ENCODE results near the gene IL20RB.

Gene IL20RB

GRCh38 chr3:136943436-136943835 is 14.3 kb upstream of the IL20RB start:
- no peak overlapping the region for H3K4me3 ChIP-seq (ENCODE audit: low read depth, low read length)
- no peak for DNase-seq (ENCODE audit: low read depth)
- TF ChIP-seq CTCF (IDR thresholded peaks at IDR 0.05; ENCODE audit: low read depth, low read length, missing control alignments) = no peak

GRCh38 chr3:136946978-136947377 is 10.8 kb upstream of the IL20RB start:
- no peak for TF ChIP-seq CTCF (IDR thresholded peaks at IDR 0.05; ENCODE audit: low read depth, low read length, missing control alignments)
- DNase-seq (ENCODE audit: low read depth) = no peak

GRCh38 chr3:136947477-136947876 is 10.3 kb upstream of the IL20RB start:
- H3K4me3 ChIP-seq (ENCODE audit: low read depth, low read length) = no peak overlapping the region
- no peak for DNase-seq (ENCODE audit: low read depth)
- TF ChIP-seq CTCF (IDR thresholded peaks at IDR 0.05; ENCODE audit: low read depth, low read length, missing control alignments) = no peak

More at GRCh38 chr3:136946978-136947377, 10.8 kb upstream of the IL20RB start:
- no peak overlapping the region for H3K4me3 ChIP-seq (ENCODE audit: low read depth, low read length)

DNA sequence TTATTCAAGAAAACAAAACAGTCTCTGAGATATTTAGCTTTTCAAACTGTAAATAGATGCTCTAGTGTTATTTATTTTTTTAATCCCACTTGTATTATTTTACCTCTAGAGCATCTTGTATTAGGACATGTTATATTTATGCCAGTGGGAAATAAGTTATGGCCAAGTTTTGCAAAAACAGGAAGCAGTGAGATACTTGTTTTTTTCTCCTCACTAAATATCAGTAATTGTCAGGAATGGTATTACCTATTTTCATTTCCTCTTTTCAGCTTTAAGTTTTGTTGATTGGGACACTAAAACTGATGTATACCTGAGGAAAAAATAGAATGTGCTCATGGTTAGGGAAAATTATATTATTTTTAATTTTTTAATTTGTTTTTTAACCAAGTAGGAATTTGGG is 8.6 kb upstream of the IL20RB start:
- no peak for TF ChIP-seq CTCF (IDR thresholded peaks at IDR 0.05; ENCODE audit: low read depth, low read length, missing control alignments)
- H3K4me3 ChIP-seq (ENCODE audit: low read depth, low read length) = no peak overlapping the region
- DNase-seq (ENCODE audit: low read depth) = no peak

DNA sequence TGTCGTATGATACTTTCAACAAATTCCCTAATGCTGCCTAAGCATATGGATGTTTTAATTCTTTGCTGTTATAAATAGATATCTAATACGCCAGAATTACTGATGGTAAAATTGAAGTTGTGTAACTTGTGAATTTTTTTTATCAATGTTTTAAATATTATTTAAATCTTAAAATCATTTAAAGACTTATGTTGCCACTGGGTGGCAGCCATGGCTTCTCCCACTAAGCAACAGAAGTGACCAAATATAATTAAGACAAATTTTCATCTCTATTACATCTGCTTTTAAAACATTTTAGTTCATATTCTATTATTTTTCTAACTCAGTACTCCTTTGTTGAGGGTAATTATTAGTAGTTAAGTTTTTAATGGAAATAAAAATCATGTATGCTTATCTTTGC is 8.1 kb upstream of the IL20RB start:
- no peak for TF ChIP-seq CTCF (IDR thresholded peaks at IDR 0.05; ENCODE audit: low read depth, low read length, missing control alignments)
- no peak for DNase-seq (ENCODE audit: low read depth)

GRCh38 chr3:136950623-136951022 is 7.2 kb upstream of the IL20RB start:
- no peak for DNase-seq (ENCODE audit: low read depth)
- H3K4me3 ChIP-seq (ENCODE audit: low read depth, low read length) = no peak overlapping the region
- no peak for TF ChIP-seq CTCF (IDR thresholded peaks at IDR 0.05; ENCODE audit: low read depth, low read length, missing control alignments)

More for the DNA sequence above, 8.1 kb upstream of the IL20RB start:
- no peak overlapping the region for H3K4me3 ChIP-seq (ENCODE audit: low read depth, low read length)

DNA sequence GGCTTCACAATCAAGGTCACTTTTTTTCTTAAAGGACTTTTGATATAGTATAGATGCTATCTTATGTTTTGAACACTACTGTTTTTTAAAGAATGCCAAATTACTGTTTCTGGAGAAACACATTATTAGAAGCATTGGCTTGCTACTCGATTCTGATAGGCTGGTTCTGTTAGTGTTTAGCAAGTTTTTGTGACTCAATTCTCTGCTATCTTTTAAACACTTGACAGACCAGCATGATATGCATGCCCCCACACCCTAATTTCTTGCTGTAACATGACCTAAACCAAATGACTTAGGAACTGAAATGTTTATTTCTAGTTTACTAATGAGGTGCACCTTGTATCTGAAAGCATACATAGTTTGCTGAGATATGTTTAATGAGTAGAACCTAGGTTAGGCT is 5.5 kb upstream of the IL20RB start:
- no peak for DNase-seq (ENCODE audit: low read depth)
- no peak for TF ChIP-seq CTCF (IDR thresholded peaks at IDR 0.05; ENCODE audit: low read depth, low read length, missing control alignments)
- no peak overlapping the region for H3K4me3 ChIP-seq (ENCODE audit: low read depth, low read length)

All from GM12864 (cell line).